AG04450 (cell line): Measurements from ENCODE around the gene PEX11G. TPM values are rescaled to one million over a fixed set of nuclear protein-coding genes. Genes with fewer than 3 reads are reported as not detected.

Experiments used
- CTCF ChIA-PET: fragments of 300-600, 350-600 bp; formaldehyde crosslinking; extraction: SDS; loops from one replicate; lab custom pipeline; 2022; ENCODE audit warnings: antibody characterized with exemption, inconsistent platforms; lab: Charles Lee
- POLR2A ChIA-PET: fragments of 350-600 bp; formaldehyde crosslinking; extraction: SDS; loops from one replicate; lab custom pipeline; 2021; ENCODE audit warnings: antibody characterized with exemption, inconsistent platforms; lab: Yijun Ruan, JAX
- DNase-seq: peaks from one replicate; pipeline ENCODE4 v3.0.0-alpha.2; 2011; ENCODE audit warnings: low read depth, low spot score
- H3K27ac ChIP-seq: one replicate; pipeline ENCODE4 v1.5.1; 2012; ENCODE audit warnings: low read depth, low read length, control low read depth
- H3K27me3 ChIP-seq: one replicate; pipeline ENCODE4 v1.6.0; 2012; ENCODE audit warnings: low read length; ENCODE audit not compliant: control insufficient read depth, insufficient read depth
- H3K4me3 ChIP-seq: 2 replicates; pipeline ENCODE4 v1.5.1; 2011; ENCODE audit warnings: mild to moderate bottlenecking, low read depth, low read length, control low read depth
- H3K9me3 ChIP-seq: 2 replicates; pipeline ENCODE4 v1.5.1; 2012; ENCODE audit warnings: low read length; ENCODE audit not compliant: control insufficient read depth, insufficient read depth
- polyA plus RNA-seq: library from polyadenylated mRNA; depleted of rRNA; stranded (reverse); fragments of >200 nt; gene quantifications from 2 replicates; pipeline ENCODE4 v1.2.3, GENCODE V29; 2011
- TF ChIP-seq, protein P1 (sequence below): IDR thresholded peaks from 2 replicates; pipeline ENCODE4 v1.5.1; 2011; ENCODE audit warnings: low read depth, low read length, control low read depth, inconsistent platforms

The PEX11G gene
- polyA plus RNA-seq, 1 experiment, result 0.60 TPM

- TF ChIP-seq, protein P1, sequence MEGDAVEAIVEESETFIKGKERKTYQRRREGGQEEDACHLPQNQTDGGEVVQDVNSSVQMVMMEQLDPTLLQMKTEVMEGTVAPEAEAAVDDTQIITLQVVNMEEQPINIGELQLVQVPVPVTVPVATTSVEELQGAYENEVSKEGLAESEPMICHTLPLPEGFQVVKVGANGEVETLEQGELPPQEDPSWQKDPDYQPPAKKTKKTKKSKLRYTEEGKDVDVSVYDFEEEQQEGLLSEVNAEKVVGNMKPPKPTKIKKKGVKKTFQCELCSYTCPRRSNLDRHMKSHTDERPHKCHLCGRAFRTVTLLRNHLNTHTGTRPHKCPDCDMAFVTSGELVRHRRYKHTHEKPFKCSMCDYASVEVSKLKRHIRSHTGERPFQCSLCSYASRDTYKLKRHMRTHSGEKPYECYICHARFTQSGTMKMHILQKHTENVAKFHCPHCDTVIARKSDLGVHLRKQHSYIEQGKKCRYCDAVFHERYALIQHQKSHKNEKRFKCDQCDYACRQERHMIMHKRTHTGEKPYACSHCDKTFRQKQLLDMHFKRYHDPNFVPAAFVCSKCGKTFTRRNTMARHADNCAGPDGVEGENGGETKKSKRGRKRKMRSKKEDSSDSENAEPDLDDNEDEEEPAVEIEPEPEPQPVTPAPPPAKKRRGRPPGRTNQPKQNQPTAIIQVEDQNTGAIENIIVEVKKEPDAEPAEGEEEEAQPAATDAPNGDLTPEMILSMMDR, result no peak
- Histone ChIP-seq H3K9me3 (peaks cover 6% of the 10 kb centered on the region; the same call in 1 of the 2 replicates), H3K27ac (no peak overlapping the region), H3K4me3 (no peak overlapping the region), H3K27me3 (peaks cover 2% of the 10 kb centered on the region)
- ChIA-PET CTCF (no interaction called here), POLR2A (no interaction called here)
- DNase-seq, result no peak
Measured at GRCh38 chr19:7486923-7487322, 1.9 kb downstream of the PEX11G start.

DNA sequence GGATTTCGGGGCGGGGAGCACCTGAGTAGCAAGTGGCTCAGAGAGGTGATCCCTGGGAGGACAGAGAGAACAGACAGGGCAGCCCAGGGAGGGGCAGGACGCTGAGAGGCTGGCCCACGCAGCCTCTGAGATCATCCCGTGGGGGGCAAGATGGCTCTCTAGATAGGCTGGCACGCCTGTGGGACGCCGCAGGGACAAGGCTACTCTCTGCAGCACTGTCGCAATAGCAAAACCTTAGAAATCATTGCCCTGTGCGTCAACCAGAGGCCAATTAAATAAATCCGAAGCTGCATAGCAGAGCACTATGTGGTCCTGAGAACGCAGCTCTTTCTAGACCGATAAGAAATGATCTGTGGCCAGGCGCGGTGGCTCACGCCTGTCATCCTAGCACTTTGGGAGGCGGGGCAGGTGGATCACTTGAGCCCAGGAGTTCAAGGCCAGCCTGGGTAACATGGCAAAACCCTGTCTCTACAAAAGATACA, 5.1 kb downstream of the PEX11G start:
- POLR2A ChIA-PET, result no interaction called here
- Histone ChIP-seq H3K4me3 (no peak overlapping the region), H3K27ac (no peak overlapping the region), H3K27me3 (peaks cover 6% of the 10 kb centered on the region), H3K9me3 (peaks cover 11% of the 10 kb centered on the region)
- CTCF ChIA-PET, result interaction anchor here (1.0 kb wide), 1 partner anchor 1097 kb away, joined by 3 read pairs; no protein-coding TSS in a partner anchor
- TF ChIP-seq, protein P1, result no peak
- no peak for DNase-seq

- POLR2A ChIA-PET, result no interaction called here
- H3K27ac ChIP-seq, result no peak overlapping the region
Measured at GRCh38 chr19:7482584-7483439, 6.0 kb downstream of the PEX11G start.

GRCh38 chr19:7480970-7481255, 7.9 kb downstream of the PEX11G start:
- TF ChIP-seq, protein P1, result no peak
- Histone ChIP-seq H3K9me3 (peaks cover 11% of the 10 kb centered on the region), H3K27ac (no peak overlapping the region), H3K27me3 (peaks cover 6% of the 10 kb centered on the region), H3K4me3 (no peak overlapping the region)
- no peak for DNase-seq
- ChIA-PET POLR2A (no interaction called here), CTCF (no interaction called here)

More at GRCh38 chr19:7482584-7483439, 6.0 kb downstream of the PEX11G start:
- peaks cover 11% of the 10 kb centered on the region for H3K9me3 ChIP-seq
- peaks cover 6% of the 10 kb centered on the region for H3K27me3 ChIP-seq
- TF ChIP-seq, protein P1, result no peak
- no peak for DNase-seq
- no peak overlapping the region for H3K4me3 ChIP-seq
- CTCF ChIA-PET, result no interaction called here

DNA sequence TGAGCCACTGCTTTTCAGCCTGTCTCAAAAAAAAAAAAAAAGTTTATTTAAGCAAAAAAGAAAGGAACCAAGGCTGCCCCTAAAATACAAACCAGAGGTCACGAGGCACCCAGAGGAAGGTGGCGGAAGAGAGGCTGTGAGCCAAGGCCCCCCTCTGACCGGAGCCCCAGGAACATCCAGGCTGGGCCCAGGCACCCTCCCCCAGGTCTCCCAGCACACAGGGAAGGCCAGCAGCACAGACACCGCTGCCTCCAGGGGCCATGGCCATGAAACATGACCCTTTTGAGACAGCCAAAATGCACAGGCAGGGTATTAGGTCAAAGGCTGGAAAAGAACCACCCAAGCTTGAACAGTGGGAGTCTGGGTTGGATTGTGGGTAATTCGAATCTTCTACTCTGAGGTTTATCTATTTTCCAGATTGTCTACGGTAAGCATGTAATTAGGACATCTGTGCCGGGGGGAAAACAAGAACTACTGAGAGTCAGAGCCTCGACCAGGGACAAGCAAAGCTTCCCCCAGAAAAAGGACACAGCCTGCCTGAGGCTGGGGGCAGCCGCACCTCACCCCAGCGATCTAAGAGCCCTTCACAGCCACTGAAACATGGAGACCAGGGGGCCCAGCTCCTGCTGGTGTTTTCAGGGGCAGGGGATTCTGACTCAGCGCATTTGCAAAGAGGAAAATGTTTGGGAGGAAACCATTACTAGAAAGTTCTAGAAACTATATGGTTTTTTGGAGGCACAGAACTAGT, 8.4 kb downstream of the PEX11G start:
- TF ChIP-seq, protein P1, result no peak
- ChIA-PET POLR2A (no interaction called here), CTCF (no interaction called here)
- DNase-seq, result no peak
- Histone ChIP-seq H3K4me3 (no peak overlapping the region), H3K9me3 (peaks cover 11% of the 10 kb centered on the region), H3K27me3 (peaks cover 4% of the 10 kb centered on the region), H3K27ac (no peak overlapping the region)
